Peyer's patch (tissue), 4 donors: ENCODE measurements around the gene BAHCC1. TPM values are rescaled to one million over a fixed set of nuclear protein-coding genes. Genes with fewer than 3 reads are reported as not detected.

ENCODE experiments used
- DNase-seq, 3 donors: peaks; one replicate each; pipeline ENCODE4 v3.0.0-alpha.2; 2017 to 2019
- H3K27ac ChIP-seq, 4 donors: fragments of 200-600 bp; sonication (generic); one replicate each; pipeline ENCODE4 v1.5.1; 2016 to 2019
- H3K27me3 ChIP-seq, 2 donors: fragments of 200-600 bp; sonication (generic); one replicate each; pipeline ENCODE4 v1.5.1; 2019
- H3K36me3 ChIP-seq, 3 donors: fragments of 200-600 bp; sonication (generic); one replicate each; pipeline ENCODE4 v1.5.1; 2016 to 2019
- H3K4me1 ChIP-seq, 4 donors: fragments of 200-600 bp; sonication (generic); one replicate each; pipeline ENCODE4 v1.5.1; 2016 to 2019
- H3K4me3 ChIP-seq, 4 donors: fragments of 200-600 bp; sonication (generic); 1 replicate in 3 of 4; 2 replicates in 1 of 4; pipeline ENCODE4 v1.5.1; 2016 to 2019; ENCODE audit warnings: mild to moderate bottlenecking in 1 of 4
- H3K9me3 ChIP-seq, 4 donors: fragments of 200-600 bp; sonication (generic); one replicate each; pipeline ENCODE4 v1.5.1; 2016 to 2019; ENCODE audit warnings: mild to moderate bottlenecking in 1 of 4
- CTCF ChIP-seq, 6 experiments: fragments of 450-650 bp in 4 of 6; fragments of 200-600 bp in 2 of 6; sonication (generic) in 1 of 6; IDR thresholded peaks; one replicate each; pipeline ENCODE4 v1.5.1; 2017 to 2019; ENCODE audit warnings: antibody characterized with exemption in 6 of 6, mild to moderate bottlenecking in 3 of 6, moderate library complexity in 1 of 6
- POLR2A ChIP-seq, 2 donors: fragments of 450-650 bp; IDR thresholded peaks; one replicate each; pipeline ENCODE4 v1.5.1; 2017; ENCODE audit warnings: antibody characterized with exemption in 2 of 2, mild to moderate bottlenecking in 2 of 2, moderate library complexity in 2 of 2
- total RNA-seq, 4 donors: library from RNA; depleted of rRNA; stranded (reverse); fragments of >200 nt; gene quantifications; one replicate each; pipeline ENCODE4 v1.1.0, GENCODE V29; 2016

Gene BAHCC1
- total RNA-seq, 4 donors from 2014 or later: 11.6 to 43.0 (median 23.9) TPM

- H3K4me3 ChIP-seq: peak overlapping the region in 2 of 4 donors; percentile 82 to 91
- no peak for TF ChIP-seq CTCF (IDR thresholded peaks at IDR 0.05)
- no peak for TF ChIP-seq POLR2A (IDR thresholded peaks at IDR 0.05)
- H3K27me3 ChIP-seq: no peaks in the 10 kb centered on the region
- no peaks in the 10 kb centered on the region for H3K36me3 ChIP-seq
- no peak for DNase-seq
- peaks cover 3 to 51% (median 22%) of the 10 kb centered on the region in 4 donors for H3K4me1 ChIP-seq
- peaks cover 0 to 1% (median 0%) of the 10 kb centered on the region in 4 donors for H3K9me3 ChIP-seq
- H3K27ac ChIP-seq: peak overlapping the region; percentile 74 to 95 (median 90)
Observed at GRCh38 chr17:81400996-81401722, 5.9 kb downstream of the BAHCC1 start.

- H3K27me3 ChIP-seq: no peaks in the 10 kb centered on the region
- H3K27ac ChIP-seq: peak overlapping the region; percentile 34 to 95 (median 83)
- TF ChIP-seq POLR2A (IDR thresholded peaks at IDR 0.05) (no peak), CTCF (IDR thresholded peaks at IDR 0.05) (peak in 1 of 6 experiments; percentile 32)
- no peaks in the 10 kb centered on the region for H3K36me3 ChIP-seq
- peak in 2 of 3 donors; percentile 66 to 71 for DNase-seq
- H3K4me1 ChIP-seq: peaks cover 3 to 51% (median 18%) of the 10 kb centered on the region in 4 donors
- no peak overlapping the region for H3K4me3 ChIP-seq
- H3K9me3 ChIP-seq: no peaks in the 10 kb centered on the region
Observed at GRCh38 chr17:81401723-81402529, 6.7 kb downstream of the BAHCC1 start.

- TF ChIP-seq CTCF (IDR thresholded peaks at IDR 0.05) (no peak), POLR2A (IDR thresholded peaks at IDR 0.05) (no peak)
- Histone ChIP-seq H3K27ac (peak overlapping the region; percentile 34 to 95 (median 83)), H3K27me3 (no peaks in the 10 kb centered on the region), H3K36me3 (no peaks in the 10 kb centered on the region), H3K9me3 (no peaks in the 10 kb centered on the region), H3K4me1 (peaks cover 3 to 51% (median 16%) of the 10 kb centered on the region in 4 donors), H3K4me3 (peak overlapping the region in 1 of 4 donors; percentile 8)
- DNase-seq: no peak
Observed at GRCh38 chr17:81402530-81402941, 7.3 kb downstream of the BAHCC1 start.

GRCh38 chr17:81402981-81403467 is 7.8 kb downstream of the BAHCC1 start:
- Histone ChIP-seq H3K27me3 (no peaks in the 10 kb centered on the region), H3K4me3 (peak overlapping the region in 1 of 4 donors; percentile 8), H3K9me3 (no peaks in the 10 kb centered on the region), H3K4me1 (peaks cover 3 to 51% (median 15%) of the 10 kb centered on the region in 4 donors), H3K36me3 (no peaks in the 10 kb centered on the region), H3K27ac (peak overlapping the region; percentile 10 to 95 (median 63))
- no peak for DNase-seq
- TF ChIP-seq POLR2A (IDR thresholded peaks at IDR 0.05): no peak
- no peak for TF ChIP-seq CTCF (IDR thresholded peaks at IDR 0.05)

- no peaks in the 10 kb centered on the region for H3K27me3 ChIP-seq
- no peaks in the 10 kb centered on the region for H3K36me3 ChIP-seq
- peak overlapping the region in 1 of 4 donors; percentile 4 for H3K4me3 ChIP-seq
- H3K9me3 ChIP-seq: no peaks in the 10 kb centered on the region
- TF ChIP-seq POLR2A (IDR thresholded peaks at IDR 0.05): no peak
- TF ChIP-seq CTCF (IDR thresholded peaks at IDR 0.05): no peak
- H3K4me1 ChIP-seq: peaks cover 3 to 51% (median 11%) of the 10 kb centered on the region in 4 donors
- DNase-seq: no peak
- H3K27ac ChIP-seq: peak overlapping the region in 3 of 4 donors; percentile 57 to 95 (median 66)
Observed at GRCh38 chr17:81403671-81404534, 8.6 kb downstream of the BAHCC1 start.
